Spleen (tissue), 11 donors: ENCODE data around the gene OXSM. TPM values are rescaled to one million over a fixed set of nuclear protein-coding genes. Genes with fewer than 3 reads are reported as not detected.

Experiments used
- DNase-seq: peaks from one replicate; pipeline ENCODE4 v3.0.0-alpha.2; 2020
- H3K27ac ChIP-seq, 8 donors: fragments of 200-600 bp; sonication (generic) in 7 of 8; 1 replicate in 4 of 8; 2 replicates in 4 of 8; pipeline versions ENCODE4 v1.5.0 to v1.8.0; 2016 to 2021; ENCODE audit warnings: inconsistent platforms in 4 of 8, mild to moderate bottlenecking in 4 of 8, moderate library complexity in 1 of 8
- H3K27me3 ChIP-seq, 7 donors: fragments of 200-600 bp; sonication (generic) in 6 of 7; replicated peaks in 1 of 7; 1 replicate in 4 of 7; 2 replicates in 3 of 7; pipeline versions ENCODE4 v1.5.0 to v1.8.0; 2016 to 2021; ENCODE audit warnings: inconsistent platforms in 3 of 7, mild to moderate bottlenecking in 1 of 7
- H3K36me3 ChIP-seq, 6 donors: fragments of 200-600 bp; sonication (generic) in 5 of 6; 1 replicate in 4 of 6; 2 replicates in 2 of 6; pipeline versions ENCODE4 v1.5.0 to v1.8.0; 2016 to 2021; ENCODE audit warnings: inconsistent platforms in 2 of 6
- H3K4me1 ChIP-seq, 6 donors: fragments of 200-600 bp; sonication (generic) in 5 of 6; 1 replicate in 3 of 6; 2 replicates in 3 of 6; pipeline versions ENCODE4 v1.5.0 to v1.8.0; 2016 to 2021; ENCODE audit warnings: inconsistent platforms in 3 of 6
- H3K4me3 ChIP-seq, 8 donors: fragments of 200-600 bp; sonication (generic) in 7 of 8; 1 replicate in 4 of 8; 2 replicates in 4 of 8; pipeline versions ENCODE4 v1.5.0 to v1.8.0; 2016 to 2021; ENCODE audit warnings: inconsistent platforms in 4 of 8, mild to moderate bottlenecking in 4 of 8, moderate library complexity in 2 of 8
- H3K9me3 ChIP-seq, 8 donors: fragments of 200-600 bp; sonication (generic) in 7 of 8; 1 replicate in 4 of 8; 2 replicates in 4 of 8; pipeline versions ENCODE4 v1.5.0 to v1.8.0; 2016 to 2021; ENCODE audit warnings: inconsistent platforms in 4 of 8
- CTCF ChIP-seq, 11 experiments: fragments of 200-600 bp in 7 of 11; fragments of 450-650 bp in 4 of 11; sonication (generic) in 4 of 11; IDR thresholded peaks in 8 of 11; conservative IDR thresholded peaks in 3 of 11; 1 replicate in 7 of 11; 2 replicates in 4 of 11; pipeline versions ENCODE4 v1.4.0 to v1.8.0; 2016 to 2021; ENCODE audit warnings: antibody characterized with exemption in 11 of 11, inconsistent platforms in 4 of 11, mild to moderate bottlenecking in 1 of 11
- POLR2A ChIP-seq, 3 donors: fragments of 450-650 bp; IDR thresholded peaks; one replicate each; pipeline ENCODE4 v1.5.1; 2017; ENCODE audit warnings: antibody characterized with exemption in 3 of 3, mild to moderate bottlenecking in 1 of 3
- POLR2AphosphoS5 ChIP-seq, 3 donors: sonication (generic); formaldehyde crosslinking; IDR thresholded peaks; one replicate each; pipeline ENCODE4 v1.5.1; 2017; ENCODE audit warnings: antibody characterized with exemption in 3 of 3
- WGBS, 5 donors: extraction: QIAGEN DNeasy Blood & Tissue Kit in 3 of 5; methylation state at CpG; one replicate each; pipeline versions ENCODE4 v1.1.5 to v1.1.7; 2013 to 2018; 5-methylcytosine and 5-hydroxymethylcytosine counted together
- intact Hi-C: fragments of 100-400 bp; cut with DNase I; formaldehyde crosslinking; loops from one replicate; pipeline ENCODE4 v1.15.0; 2023; ENCODE audit warnings: low total_unique reads
- polyA plus RNA-seq, 3 donors: library from polyadenylated mRNA; stranded (reverse); fragments of 200-250 nt; gene quantifications; one replicate each; pipeline ENCODE4 v1.2.1, GENCODE V29; 2013
- total RNA-seq, 7 donors: library from RNA; depleted of rRNA in 3 of 7; stranded (reverse); fragments of >200 nt in 3 of 7; fragmentation: NEBNext Ultra II Directional in 4 of 7; extraction: Animal tissue kit (Norgen Biotek cat#: 25700) in 4 of 7; gene quantifications; one replicate each; pipeline versions ENCODE4 v1.1.0 to v1.2.1, GENCODE V29; 2016 to 2021
- donor health status: healthy with polysubstance abuse.
- donor health status: DM: no; HTN: no; CAD: no; lungs with moderate emphysema.
- donor health status: DM: no; HTN: no; CAD: no.
- donor health status: Bipolar disorder and iron deficiency.
- donor health status: healthy.
- donor health status: DM: no; HTN: no; CAD: no.
- donor health status: DM: yes; HTN: yes; CAD: no.

Gene OXSM
- total and polyA plus RNA-seq, 10 donors = 6.9 to 18.7 (median 10.2) TPM

GRCh38 chr3:25837038-25837437 is 47.1 kb downstream of the OXSM start:
- no peaks in the 10 kb centered on the region for H3K36me3 ChIP-seq
- 0% methylated on average over 1 of the region's 1 CpG for WGBS, 5 donors
- H3K4me3 ChIP-seq = no peak overlapping the region
- no peaks in the 10 kb centered on the region for H3K27me3 ChIP-seq
- no peak overlapping the region for H3K27ac ChIP-seq
- TF ChIP-seq POLR2AphosphoS5 (IDR thresholded peaks at IDR 0.05) = no peak
- TF ChIP-seq POLR2A (IDR thresholded peaks at IDR 0.05) = no peak
- no peak for TF ChIP-seq CTCF (IDR thresholded peaks at IDR 0.05 in 8 of 11, conservative IDR thresholded peaks at IDR 0.05 in 3 of 11)
- intact Hi-C loops = no loop called here
- H3K9me3 ChIP-seq = peaks cover 0 to 9% (median 6%) of the 10 kb centered on the region in 8 donors
- DNase-seq = no peak
- H3K4me1 ChIP-seq = no peaks in the 10 kb centered on the region

GRCh38 chr3:25840099-25840498 is 50.2 kb downstream of the OXSM start:
- DNase-seq = no peak
- Histone ChIP-seq H3K27ac (no peak overlapping the region), H3K4me1 (no peaks in the 10 kb centered on the region), H3K27me3 (no peaks in the 10 kb centered on the region), H3K36me3 (no peaks in the 10 kb centered on the region), H3K4me3 (no peak overlapping the region), H3K9me3 (peaks cover 0 to 9% (median 6%) of the 10 kb centered on the region in 8 donors)
- TF ChIP-seq CTCF (IDR thresholded peaks at IDR 0.05 in 8 of 11, conservative IDR thresholded peaks at IDR 0.05 in 3 of 11) (no peak), POLR2AphosphoS5 (IDR thresholded peaks at IDR 0.05) (no peak), POLR2A (IDR thresholded peaks at IDR 0.05) (no peak)
- intact Hi-C loops = no loop called here
- 92 to 97% (median 95%) methylated on average over 3 of the region's 3 CpGs for WGBS, 5 donors

GRCh38 chr3:25843332-25843731 is 53.4 kb downstream of the OXSM start:
- 51 to 69% (median 65%) methylated on average over 3 of the region's 3 CpGs for WGBS, 5 donors
- H3K27me3 ChIP-seq = no peaks in the 10 kb centered on the region
- H3K27ac ChIP-seq = no peak overlapping the region
- peaks cover 0 to 5% (median 3%) of the 10 kb centered on the region in 8 donors for H3K9me3 ChIP-seq
- TF ChIP-seq POLR2A (IDR thresholded peaks at IDR 0.05) = no peak
- peak in 1 of 11 experiments; percentile 5 for TF ChIP-seq CTCF (IDR thresholded peaks at IDR 0.05 in 8 of 11, conservative IDR thresholded peaks at IDR 0.05 in 3 of 11)
- H3K4me1 ChIP-seq = no peaks in the 10 kb centered on the region
- no peak for DNase-seq
- no peaks in the 10 kb centered on the region for H3K36me3 ChIP-seq
- no peak overlapping the region for H3K4me3 ChIP-seq
- intact Hi-C loops = no loop called here

Other genes starting within 250 kb of the OXSM start
- gene TOP2B, start 125.2 kb upstream of the OXSM start, total RNA-seq = 100 to 1,000 TPM; 113 to 135 (median 120) TPM
- 10 to 100 TPM; 56.2 to 67.5 (median 64.9) TPM for gene TOP2B, start 125.2 kb upstream of the OXSM start, polyA plus RNA-seq
- gene NGLY1, start 6.6 kb upstream of the OXSM start, total RNA-seq = 10 to 100 TPM; 49.7 to 68.1 (median 60.7) TPM
- 10 to 100 TPM; 40.8 to 77.3 (median 47.2) TPM for gene NGLY1, start 6.6 kb upstream of the OXSM start, polyA plus RNA-seq